HFFc6 (cell line): ENCODE measurements around the gene PARVA. TPM values are rescaled to one million over a fixed set of nuclear protein-coding genes. Genes with fewer than 3 reads are reported as not detected.
"Not testable (repeated sequence)": the region's sequence is repeated elsewhere in the genome, so short reads cannot be mapped to it uniquely, and the experiment has no call there.

Experiments
- DNase-seq: peaks from one replicate; pipeline ENCODE4 v3.0.0-alpha.2; 2018
- H3K27ac Mint-ChIP-seq: 2 replicates; pipeline ENCODE4 v1.8.0; 2020; ENCODE audit warnings: mild to moderate bottlenecking, mixed read lengths
- H3K27me3 Mint-ChIP-seq: 2 replicates; pipeline ENCODE4 v1.8.0; 2021; ENCODE audit warnings: mild to moderate bottlenecking, moderate library complexity, mixed read lengths; ENCODE audit not compliant: insufficient read depth
- H3K36me3 Mint-ChIP-seq: 2 replicates; pipeline ENCODE4 v1.8.0; 2021; ENCODE audit warnings: low read depth, mixed read lengths
- H3K4me1 Mint-ChIP-seq: 2 replicates; pipeline ENCODE4 v1.8.0; 2020; ENCODE audit warnings: low read depth, mixed read lengths
- H3K4me3 Mint-ChIP-seq: 2 replicates; pipeline ENCODE4 v1.8.0; 2020; ENCODE audit warnings: mild to moderate bottlenecking, moderate library complexity, mixed read lengths
- H3K9me3 Mint-ChIP-seq: 2 replicates; pipeline ENCODE4 v1.8.0; 2020; ENCODE audit warnings: mild to moderate bottlenecking, mixed read lengths
- CTCF ChIP-seq: fragments of 200-600 bp; sonication (generic); IDR thresholded peaks from 2 replicates; pipeline ENCODE4 v1.5.0; 2021; ENCODE audit warnings: antibody characterized with exemption, mild to moderate bottlenecking
- total RNA-seq, 6 experiments: library from RNA; stranded (reverse); fragmentation: NEBNext Ultra II Directional; extraction: Animal tissue kit (Norgen Biotek cat#: 25700); gene quantifications; 2 replicates in 1 of 6; 3 replicates in 5 of 6; pipeline ENCODE4 v1.2.3, GENCODE V29; 2021

Gene PARVA
- total RNA-seq, 6 experiments from 2014 or later: 150 to 237 (median 184) TPM

- no peak for DNase-seq
- TF ChIP-seq CTCF: no peak
- no peak overlapping the region for H3K27ac Mint-ChIP-seq
- peaks cover 8% of the 10 kb centered on the region; the same call in 1 of the 2 replicates for H3K4me1 Mint-ChIP-seq
- no peaks in the 10 kb centered on the region for H3K9me3 Mint-ChIP-seq
- no peak overlapping the region for H3K4me3 Mint-ChIP-seq
- no peaks in the 10 kb centered on the region; the same call in 1 of the 2 replicates for H3K27me3 Mint-ChIP-seq
- peaks cover 42% of the 10 kb centered on the region for H3K36me3 Mint-ChIP-seq
These were observed 140.4 kb downstream of the PARVA start for GRCh38 chr11:12517741-12518140.

- no peak overlapping the region for H3K27ac Mint-ChIP-seq
- peaks cover 42% of the 10 kb centered on the region for H3K36me3 Mint-ChIP-seq
- H3K4me3 Mint-ChIP-seq: no peak overlapping the region
- H3K9me3 Mint-ChIP-seq: no peaks in the 10 kb centered on the region
- DNase-seq: no peak
- H3K4me1 Mint-ChIP-seq: peaks cover 8% of the 10 kb centered on the region; the same call in 1 of the 2 replicates
- no peaks in the 10 kb centered on the region for H3K27me3 Mint-ChIP-seq
- TF ChIP-seq CTCF: no peak
These were observed 141.4 kb downstream of the PARVA start for GRCh38 chr11:12518606-12519385.

GRCh38 chr11:12520054-12520453 lies 142.7 kb downstream of the PARVA start:
- TF ChIP-seq CTCF: no peak
- Mint-ChIP-seq H3K4me1 (peaks cover 15% of the 10 kb centered on the region), H3K27ac (no peak overlapping the region), H3K4me3 (no peak overlapping the region), H3K36me3 (peaks cover 45% of the 10 kb centered on the region), H3K27me3 (no peaks in the 10 kb centered on the region; the same call in 1 of the 2 replicates), H3K9me3 (no peaks in the 10 kb centered on the region)
- no peak for DNase-seq

GRCh38 chr11:12520576-12520975 lies 143.2 kb downstream of the PARVA start:
- H3K4me3 Mint-ChIP-seq, H3K9me3 Mint-ChIP-seq, H3K27ac Mint-ChIP-seq, DNase-seq, H3K27me3 Mint-ChIP-seq: not testable (repeated sequence)
- Mint-ChIP-seq H3K4me1 (peaks cover 20% of the 10 kb centered on the region), H3K36me3 (peaks cover 40% of the 10 kb centered on the region)

GRCh38 chr11:12523180-12523924 lies 146.0 kb downstream of the PARVA start:
- Mint-ChIP-seq H3K4me1 (peaks cover 44% of the 10 kb centered on the region), H3K27me3 (no peaks in the 10 kb centered on the region; the same call in 1 of the 2 replicates), H3K36me3 (peaks cover 40% of the 10 kb centered on the region), H3K9me3 (no peaks in the 10 kb centered on the region), H3K27ac (no peak overlapping the region), H3K4me3 (no peak overlapping the region)
- no peak for TF ChIP-seq CTCF
- DNase-seq: no peak

- DNase-seq: no peak
- peak overlapping the region; percentile 32 for H3K27ac Mint-ChIP-seq
- no peaks in the 10 kb centered on the region; the same call in 1 of the 2 replicates for H3K27me3 Mint-ChIP-seq
- no peak for TF ChIP-seq CTCF
- H3K36me3 Mint-ChIP-seq: peaks cover 32% of the 10 kb centered on the region
- H3K4me1 Mint-ChIP-seq: peaks cover 54% of the 10 kb centered on the region
- no peak overlapping the region for H3K4me3 Mint-ChIP-seq
- no peaks in the 10 kb centered on the region for H3K9me3 Mint-ChIP-seq
These were observed 147.5 kb downstream of the PARVA start for GRCh38 chr11:12524865-12525264.
